H9 (cell line): ENCODE measurements around the gene PLEKHG1. TPM values are rescaled to one million over a fixed set of nuclear protein-coding genes. Genes with fewer than 3 reads are reported as not detected.

Source experiments
- DNase-seq: peaks from one replicate; pipeline ENCODE4 v3.0.0-alpha.2; 2017
- H2AFZ ChIP-seq: one replicate; pipeline ENCODE4 v1.6.1; 2013; ENCODE audit warnings: mild to moderate bottlenecking, low read length, control low read depth, moderate library complexity
- H2AK5ac ChIP-seq: 2 replicates; pipeline ENCODE4 v1.6.1; 2013; ENCODE audit warnings: low read length, control low read depth, mixed read lengths; ENCODE audit not compliant: insufficient read length
- H2BK120ac ChIP-seq: one replicate; pipeline ENCODE4 v1.6.1; 2013; ENCODE audit warnings: low read depth, mild to moderate bottlenecking, low read length, control low read depth, inconsistent platforms; ENCODE audit not compliant: poor library complexity, severe bottlenecking
- H2BK12ac ChIP-seq: 2 replicates; pipeline ENCODE4 v1.6.1; 2013; ENCODE audit warnings: low read length, control low read depth, mixed read lengths, low read depth; ENCODE audit not compliant: insufficient read length
- H2BK15ac ChIP-seq: 2 replicates; pipeline ENCODE4 v1.6.1; 2013; ENCODE audit warnings: low read depth, low read length, control low read depth
- H2BK20ac ChIP-seq: one replicate; pipeline ENCODE4 v1.6.1; 2013; ENCODE audit warnings: low read depth, mild to moderate bottlenecking, low read length, control low read depth, inconsistent platforms; ENCODE audit not compliant: poor library complexity, severe bottlenecking
- H2BK5ac ChIP-seq: 2 replicates; pipeline ENCODE4 v1.6.1; 2013; ENCODE audit warnings: low read length, control low read depth, mixed read lengths; ENCODE audit not compliant: insufficient read length
- H3K14ac ChIP-seq: 2 replicates; pipeline ENCODE4 v1.6.1; 2013; ENCODE audit warnings: low read length, control low read depth; ENCODE audit not compliant: insufficient read depth
- H3K18ac ChIP-seq: 2 replicates; pipeline ENCODE4 v1.6.1; 2013; ENCODE audit warnings: low read depth, mild to moderate bottlenecking, mixed read lengths, low read length, control low read depth; ENCODE audit not compliant: insufficient read length
- H3K23ac ChIP-seq: 2 replicates; pipeline ENCODE4 v1.6.1; 2013; ENCODE audit warnings: low read length, control low read depth, mixed read lengths, low read depth; ENCODE audit not compliant: insufficient read length
- H3K23me2 ChIP-seq: 2 replicates; pipeline ENCODE4 v1.6.1; 2013; ENCODE audit warnings: low read depth, mild to moderate bottlenecking, mixed read lengths, low read length, control low read depth; ENCODE audit not compliant: insufficient read length, poor library complexity, severe bottlenecking
- H3K27ac ChIP-seq: 2 replicates; pipeline ENCODE4 v1.5.1; 2013; ENCODE audit warnings: low read length, control low read depth, mixed read lengths, low read depth; ENCODE audit not compliant: insufficient read length
- H3K27me3 ChIP-seq: 2 replicates; pipeline ENCODE4 v1.6.1; 2013; ENCODE audit warnings: low read length, control low read depth, inconsistent platforms; ENCODE audit not compliant: insufficient read depth
- H3K4ac ChIP-seq: 2 replicates; pipeline ENCODE4 v1.6.1; 2013; ENCODE audit warnings: low read depth, mild to moderate bottlenecking, control low read depth, inconsistent platforms, low read length, moderate library complexity
- H3K4me1 ChIP-seq: 2 replicates; pipeline ENCODE4 v1.6.1; 2013; ENCODE audit warnings: low read length, control low read depth, inconsistent platforms; ENCODE audit not compliant: insufficient read depth
- H3K4me2 ChIP-seq: 2 replicates; pipeline ENCODE4 v1.6.1; 2013; ENCODE audit warnings: low read length, control low read depth, mixed read lengths; ENCODE audit not compliant: insufficient read length, insufficient read depth
- H3K56ac ChIP-seq: 2 replicates; pipeline ENCODE4 v1.6.1; 2013; ENCODE audit warnings: low read depth, mild to moderate bottlenecking, mixed read lengths, low read length, control low read depth; ENCODE audit not compliant: insufficient read length
- H3K79me1 ChIP-seq: 2 replicates; pipeline ENCODE4 v1.6.1; 2013; ENCODE audit warnings: low read depth, mild to moderate bottlenecking, moderate library complexity, low read length, control low read depth, inconsistent platforms; ENCODE audit not compliant: insufficient read depth, poor library complexity, severe bottlenecking
- H3K79me2 ChIP-seq: 2 replicates; pipeline ENCODE4 v1.6.1; 2013; ENCODE audit warnings: low read length, control low read depth, inconsistent platforms; ENCODE audit not compliant: insufficient read depth
- H3K9ac ChIP-seq: 2 replicates; pipeline ENCODE4 v1.6.1; 2013; ENCODE audit warnings: low read length, control low read depth, mixed read lengths; ENCODE audit not compliant: insufficient read length; ENCODE audit errors: extremely low read depth
- H3K9me3 ChIP-seq: one replicate; pipeline ENCODE4 v1.6.1; 2013; ENCODE audit warnings: low read depth, low read length, inconsistent platforms; ENCODE audit not compliant: control insufficient read depth
- H3T11ph ChIP-seq: one replicate; pipeline ENCODE4 v1.6.1; 2013; ENCODE audit warnings: mild to moderate bottlenecking, low read length, control low read depth, inconsistent platforms
- H4K20me1 ChIP-seq: one replicate; pipeline ENCODE4 v1.6.1; 2013; ENCODE audit not compliant: control insufficient read depth, insufficient read length, insufficient read depth
- H4K5ac ChIP-seq: 2 replicates; pipeline ENCODE4 v1.6.1; 2013; ENCODE audit warnings: low read depth, mild to moderate bottlenecking, mixed read lengths, low read length, control low read depth; ENCODE audit not compliant: insufficient read length
- H4K8ac ChIP-seq: replicated peaks from 2 replicates; pipeline ENCODE4 v1.6.1; 2013; ENCODE audit warnings: low read length, control low read depth, mixed read lengths, low read depth; ENCODE audit not compliant: insufficient read length
- H4K91ac ChIP-seq: 2 replicates; pipeline ENCODE4 v1.6.1; 2013; ENCODE audit warnings: low read depth, mild to moderate bottlenecking, moderate library complexity, mixed read lengths, low read length, control low read depth; ENCODE audit not compliant: insufficient read length
- H3K27ac Mint-ChIP-seq, 3 experiments: 2 replicates in 2 of 3; 3 replicates in 1 of 3; pipeline ENCODE4 v1.8.0; 2020 to 2021; ENCODE audit warnings: mixed read lengths in 3 of 3, mild to moderate bottlenecking in 1 of 3, moderate library complexity in 1 of 3
- H3K27me3 Mint-ChIP-seq: 2 replicates; pipeline ENCODE4 v1.8.0; 2021; ENCODE audit warnings: low read depth, mild to moderate bottlenecking, moderate library complexity, mixed read lengths
- H3K36me3 Mint-ChIP-seq, 3 experiments: 2 replicates in 2 of 3; 3 replicates in 1 of 3; pipeline ENCODE4 v1.8.0; 2020 to 2021; ENCODE audit warnings: low read depth in 3 of 3, mixed read lengths in 3 of 3; ENCODE audit not compliant: insufficient read depth in 1 of 3
- H3K4me1 Mint-ChIP-seq, 2 experiments: 2 replicates each; pipeline ENCODE4 v1.8.0; 2020; ENCODE audit warnings: mixed read lengths in 2 of 2
- H3K4me3 Mint-ChIP-seq, 2 experiments: 2 replicates in 1 of 2; 3 replicates in 1 of 2; pipeline ENCODE4 v1.8.0; 2020 to 2021; ENCODE audit warnings: mild to moderate bottlenecking in 2 of 2, mixed read lengths in 2 of 2, moderate library complexity in 1 of 2
- H3K9me3 Mint-ChIP-seq, 2 experiments: 2 replicates in 1 of 2; 3 replicates in 1 of 2; pipeline ENCODE4 v1.8.0; 2020; ENCODE audit warnings: mild to moderate bottlenecking in 2 of 2, mixed read lengths in 2 of 2, moderate library complexity in 1 of 2
- CTCF ChIP-seq: fragments of 200-600 bp; sonication (generic); conservative IDR thresholded peaks from 3 replicates; pipeline ENCODE4 v1.8.0; 2021; ENCODE audit warnings: antibody characterized with exemption, mild to moderate bottlenecking
- WGBS: extraction: QIAGEN DNeasy Blood & Tissue Kit; methylation state at CpG from one replicate; pipeline ENCODE4 v1.1.7; 2013; ENCODE audit warnings: missing lambda C conversion rate, low lambda C conversion rate, mixed read lengths; ENCODE audit not compliant: insufficient read length; ENCODE audit errors: extremely low coverage; 5-methylcytosine and 5-hydroxymethylcytosine counted together
- total RNA-seq: library from RNA; stranded (reverse); gene quantifications from 2 replicates; pipeline ENCODE4 v1.2.1, GENCODE V29; 2021

PLEKHG1 gene
- total RNA-seq, 1 experiment from 2014 or later: 1.0 TPM

DNA sequence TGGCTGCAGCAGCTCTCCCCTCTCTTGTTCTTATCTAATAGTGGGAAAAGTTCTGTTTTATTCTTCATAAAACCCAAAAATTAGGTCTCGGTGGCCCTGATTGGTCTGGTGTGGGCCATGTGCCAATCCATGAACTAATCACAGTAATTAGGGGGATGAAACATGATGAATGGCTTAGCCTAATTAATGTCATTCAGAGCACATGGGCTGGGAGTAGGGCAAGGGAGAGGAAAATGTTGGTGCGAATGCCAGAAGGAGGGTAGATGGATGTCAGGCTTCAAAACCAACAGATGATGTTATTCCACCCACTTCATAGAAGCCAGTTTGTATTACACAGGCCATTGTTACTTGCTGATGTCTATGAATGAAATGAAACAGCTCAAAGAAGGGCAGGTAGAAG, 46.5 kb downstream of the PLEKHG1 start:
- Histone ChIP-seq H4K8ac (no peak overlapping the region), H3K79me2 (no peaks in the 10 kb centered on the region), H3K23ac (no peak overlapping the region), H3K4ac (no peak overlapping the region), H3K9ac (no peak overlapping the region), H2BK5ac (no peak overlapping the region), H3K56ac (no peak overlapping the region), H2AK5ac (no peak overlapping the region), H4K5ac (no peak overlapping the region), H3K23me2 (no peaks in the 10 kb centered on the region), H3K27ac (no peak overlapping the region), H3K4me2 (no peak overlapping the region), H3K27me3 (no peaks in the 10 kb centered on the region), H4K20me1 (no peaks in the 10 kb centered on the region), H2BK12ac (no peak overlapping the region), H2BK15ac (no peak overlapping the region), H3K9me3 (no peaks in the 10 kb centered on the region), H3K4me1 (no peaks in the 10 kb centered on the region), H2BK120ac (no peak overlapping the region), H4K91ac (no peak overlapping the region), H3K18ac (no peak overlapping the region), H3T11ph (no peak overlapping the region), H2AFZ (no peak overlapping the region), H2BK20ac (no peak overlapping the region), H3K79me1 (no peaks in the 10 kb centered on the region), H3K14ac (no peak overlapping the region)
- TF ChIP-seq CTCF: no peak
- no peak overlapping the region for H3K4me3 Mint-ChIP-seq
- DNase-seq: no peak
- peaks cover 2 to 6% of the 10 kb centered on the region in 2 experiments; a peak in 2 of 4 replicates for H3K4me1 Mint-ChIP-seq
- H3K27ac Mint-ChIP-seq: no peak overlapping the region
- H3K36me3 Mint-ChIP-seq: no peaks in the 10 kb centered on the region
- no CpG with 5 or more reads among the region's 2 CpGs for WGBS
- no peaks in the 10 kb centered on the region for H3K9me3 Mint-ChIP-seq
- H3K27me3 Mint-ChIP-seq: no peaks in the 10 kb centered on the region; the same call in 1 of the 2 replicates
